HepG2 (cell line): ENCODE measurements around the gene ATG16L2.

Experiments
- EP300 ChIP-seq, 3 experiments: sonication (generic) in 1 of 3; formaldehyde crosslinking in 1 of 3; IDR thresholded peaks; 2 replicates each; pipeline versions ENCODE4 v1.5.1 to v1.6.1; 2011 to 2020; ENCODE audit warnings: low read depth in 2 of 3, low read length in 2 of 3, borderline replicate concordance in 1 of 3, improper control_type of control experiment in 1 of 3, mild to moderate bottlenecking in 1 of 3, missing genetic modification reagents in 1 of 3, moderate library complexity in 1 of 3
- HDAC1 ChIP-seq: sonication (generic); formaldehyde crosslinking; IDR thresholded peaks from 2 replicates; pipeline ENCODE4 v1.5.1; 2020; ENCODE audit warnings: mild to moderate bottlenecking, missing genetic modification reagents
- SIN3A ChIP-seq: IDR thresholded peaks from 2 replicates; pipeline ENCODE4 v1.6.1; 2011; ENCODE audit warnings: low read depth, mild to moderate bottlenecking, control low read depth, low read length, borderline replicate concordance
- TCF7L2 ChIP-seq: IDR thresholded peaks from 2 replicates; pipeline ENCODE4 v1.6.1; 2011; ENCODE audit warnings: mild to moderate bottlenecking, low read depth, low read length, moderate library complexity
- ZNF644 ChIP-seq: IDR thresholded peaks from 2 replicates; pipeline ENCODE4 v1.6.1; 2016; ENCODE audit warnings: low read depth
- TF ChIP-seq, protein P1 (sequence below): IDR thresholded peaks from 2 replicates; pipeline ENCODE4 v1.6.1; 2016; ENCODE audit warnings: low read depth, borderline replicate concordance
- TF ChIP-seq, protein P2 (sequence below): sonication (generic); formaldehyde crosslinking; IDR thresholded peaks from 2 replicates; pipeline ENCODE4 v1.4.0; 2020; ENCODE audit warnings: mild to moderate bottlenecking, missing genetic modification reagents
- TF ChIP-seq, protein P3 (sequence below): sonication (generic); formaldehyde crosslinking; IDR thresholded peaks from 2 replicates; pipeline ENCODE4 v1.4.0; 2020; ENCODE audit warnings: missing genetic modification reagents
- TF ChIP-seq, protein P4 (sequence below): sonication (generic); formaldehyde crosslinking; IDR thresholded peaks from 2 replicates; pipeline ENCODE4 v1.4.0; 2020; ENCODE audit warnings: missing genetic modification reagents

GRCh38 chr11:72842126-72842525 is 27.9 kb downstream of the ATG16L2 start:
- TF ChIP-seq, protein P1, sequence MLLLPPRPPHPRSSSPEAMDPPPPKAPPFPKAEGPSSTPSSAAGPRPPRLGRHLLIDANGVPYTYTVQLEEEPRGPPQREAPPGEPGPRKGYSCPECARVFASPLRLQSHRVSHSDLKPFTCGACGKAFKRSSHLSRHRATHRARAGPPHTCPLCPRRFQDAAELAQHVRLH: no peak
- TF ChIP-seq, protein P2, sequence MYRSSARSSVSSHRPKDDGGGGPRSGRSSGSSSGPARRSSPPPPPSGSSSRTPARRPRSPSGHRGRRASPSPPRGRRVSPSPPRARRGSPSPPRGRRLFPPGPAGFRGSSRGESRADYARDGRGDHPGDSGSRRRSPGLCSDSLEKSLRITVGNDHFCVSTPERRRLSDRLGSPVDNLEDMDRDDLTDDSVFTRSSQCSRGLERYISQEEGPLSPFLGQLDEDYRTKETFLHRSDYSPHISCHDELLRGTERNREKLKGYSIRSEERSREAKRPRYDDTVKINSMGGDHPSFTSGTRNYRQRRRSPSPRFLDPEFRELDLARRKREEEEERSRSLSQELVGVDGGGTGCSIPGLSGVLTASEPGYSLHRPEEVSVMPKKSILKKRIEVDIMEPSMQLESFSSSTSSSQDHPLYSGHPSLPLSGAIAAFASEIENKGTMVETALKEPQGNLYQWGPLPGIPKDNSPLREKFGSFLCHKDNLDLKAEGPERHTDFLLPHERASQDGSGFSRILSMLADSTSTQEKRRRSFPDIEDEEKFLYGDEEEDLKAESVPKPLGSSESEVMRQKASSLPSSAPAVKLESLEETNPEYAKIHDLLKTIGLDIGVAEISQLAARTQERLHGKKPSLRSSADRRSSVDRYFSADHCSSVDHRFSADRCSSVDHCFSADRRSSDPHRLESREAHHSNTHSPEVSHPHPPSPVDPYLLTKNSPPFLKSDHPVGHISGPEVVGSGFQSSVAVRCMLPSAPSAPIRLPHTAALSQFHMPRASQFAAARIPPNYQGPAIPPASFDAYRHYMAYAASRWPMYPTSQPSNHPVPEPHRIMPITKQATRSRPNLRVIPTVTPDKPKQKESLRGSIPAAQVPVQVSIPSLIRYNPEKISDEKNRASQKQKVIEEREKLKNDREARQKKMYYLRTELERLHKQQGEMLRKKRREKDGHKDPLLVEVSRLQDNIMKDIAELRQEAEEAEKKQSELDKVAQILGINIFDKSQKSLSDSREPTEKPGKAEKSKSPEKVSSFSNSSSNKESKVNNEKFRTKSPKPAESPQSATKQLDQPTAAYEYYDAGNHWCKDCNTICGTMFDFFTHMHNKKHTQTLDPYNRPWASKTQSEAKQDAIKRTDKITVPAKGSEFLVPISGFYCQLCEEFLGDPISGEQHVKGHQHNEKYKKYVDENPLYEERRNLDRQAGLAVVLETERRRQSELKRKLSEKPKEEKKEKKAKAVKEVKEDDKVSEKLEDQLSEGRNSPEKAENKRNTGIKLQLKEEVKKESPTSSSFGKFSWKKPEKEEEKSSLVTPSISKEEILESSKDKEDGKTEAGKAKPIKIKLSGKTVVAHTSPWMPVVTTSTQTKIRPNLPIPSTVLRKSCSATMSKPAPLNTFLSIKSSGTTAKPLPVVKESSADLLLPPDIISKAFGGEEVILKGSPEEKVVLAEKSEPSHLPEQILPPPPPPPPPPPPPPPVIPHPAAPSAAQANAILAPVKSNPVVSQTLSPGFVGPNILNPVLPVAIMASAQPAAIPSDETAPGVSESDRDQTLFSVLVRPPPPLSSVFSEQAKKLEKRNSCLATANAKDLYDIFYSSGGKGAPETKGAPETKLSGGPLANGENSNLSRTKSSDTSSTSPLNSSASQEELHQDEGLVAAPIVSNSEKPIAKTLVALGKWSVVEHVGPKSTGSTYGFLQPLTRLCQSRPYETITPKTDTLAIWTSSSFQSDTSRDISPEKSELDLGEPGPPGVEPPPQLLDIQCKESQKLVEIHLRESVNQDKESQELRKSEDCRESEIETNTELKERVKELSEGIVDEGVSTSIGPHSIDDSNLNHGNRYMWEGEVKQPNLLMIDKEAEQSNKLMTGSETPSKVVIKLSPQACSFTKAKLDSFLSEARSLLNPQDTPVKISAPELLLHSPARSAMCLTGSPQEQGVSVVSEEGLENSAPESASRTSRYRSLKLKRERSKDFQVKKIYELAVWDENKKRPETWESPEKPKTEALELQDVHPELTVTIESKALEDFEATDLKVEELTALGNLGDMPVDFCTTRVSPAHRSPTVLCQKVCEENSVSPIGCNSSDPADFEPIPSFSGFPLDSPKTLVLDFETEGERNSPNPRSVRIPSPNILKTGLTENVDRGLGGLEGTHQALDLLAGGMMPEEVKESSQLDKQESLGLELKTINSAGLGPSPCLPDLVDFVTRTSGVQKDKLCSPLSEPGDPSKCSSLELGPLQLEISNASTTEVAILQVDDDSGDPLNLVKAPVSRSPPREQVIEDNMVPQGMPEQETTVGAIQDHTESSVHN (CRISPR knock-in tag): no peak
- no peak for TF ChIP-seq ZNF644 (CRISPR knock-in tag)
- TF ChIP-seq SIN3A: no peak
- TF ChIP-seq, protein P3, sequence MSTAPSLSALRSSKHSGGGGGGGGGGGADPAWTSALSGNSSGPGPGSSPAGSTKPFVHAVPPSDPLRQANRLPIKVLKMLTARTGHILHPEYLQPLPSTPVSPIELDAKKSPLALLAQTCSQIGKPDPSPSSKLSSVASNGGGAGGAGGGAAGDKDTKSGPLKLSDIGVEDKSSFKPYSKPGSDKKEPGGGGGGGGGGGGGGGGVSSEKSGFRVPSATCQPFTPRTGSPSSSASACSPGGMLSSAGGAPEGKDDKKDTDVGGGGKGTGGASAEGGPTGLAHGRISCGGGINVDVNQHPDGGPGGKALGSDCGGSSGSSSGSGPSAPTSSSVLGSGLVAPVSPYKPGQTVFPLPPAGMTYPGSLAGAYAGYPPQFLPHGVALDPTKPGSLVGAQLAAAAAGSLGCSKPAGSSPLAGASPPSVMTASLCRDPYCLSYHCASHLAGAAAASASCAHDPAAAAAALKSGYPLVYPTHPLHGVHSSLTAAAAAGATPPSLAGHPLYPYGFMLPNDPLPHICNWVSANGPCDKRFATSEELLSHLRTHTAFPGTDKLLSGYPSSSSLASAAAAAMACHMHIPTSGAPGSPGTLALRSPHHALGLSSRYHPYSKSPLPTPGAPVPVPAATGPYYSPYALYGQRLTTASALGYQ: no peak
- TF ChIP-seq EP300 (IDR thresholded peaks at IDR 0.05; ENCODE audit: low read depth in 2 of 2, low read length in 2 of 2): no peak
- TF ChIP-seq EP300 (CRISPR knock-in tag; IDR thresholded peaks at IDR 0.05; ENCODE audit: borderline replicate concordance): no peak
- TF ChIP-seq TCF7L2: no peak
- TF ChIP-seq, protein P4, sequence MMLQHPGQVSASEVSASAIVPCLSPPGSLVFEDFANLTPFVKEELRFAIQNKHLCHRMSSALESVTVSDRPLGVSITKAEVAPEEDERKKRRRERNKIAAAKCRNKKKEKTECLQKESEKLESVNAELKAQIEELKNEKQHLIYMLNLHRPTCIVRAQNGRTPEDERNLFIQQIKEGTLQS (CRISPR knock-in tag): no peak
- no peak for TF ChIP-seq HDAC1 (CRISPR knock-in tag)
